ENCODE data around the gene MPP1. TPM values are rescaled to one million over a fixed set of nuclear protein-coding genes. Genes with fewer than 3 reads are reported as not detected.

Gene MPP1
- total and polyA plus RNA-seq, 2 donors (not counting 3 experiments of a cell fraction or from before 2014, with no cell fraction given), result 22.1 to 32.3 TPM

DNA sequence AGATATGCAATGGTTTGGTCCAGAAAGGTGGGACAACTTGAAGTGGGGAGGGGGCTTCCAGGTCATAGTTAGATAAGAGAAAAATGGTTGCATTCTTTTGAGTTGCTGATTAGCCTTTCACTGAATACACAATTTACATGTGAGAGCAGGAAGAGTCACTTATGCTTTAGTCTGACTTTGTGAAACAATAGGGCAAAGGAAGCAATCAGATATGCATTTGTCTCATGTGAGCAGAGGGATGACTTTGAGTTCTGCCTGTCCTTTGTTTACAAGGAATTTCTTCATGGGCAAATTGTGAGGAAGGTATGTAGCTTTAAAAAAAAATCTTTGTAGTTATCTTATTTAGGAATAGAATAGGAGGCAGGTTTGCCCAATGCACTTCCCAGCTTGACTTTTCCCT is 16.2 kb upstream of the MPP1 start:
- Histone ChIP-seq H3K36me3 (ENCODE audit: control insufficient read depth in 2 of 2, extremely low read depth in 1 of 2, insufficient read depth in 2 of 2, low read length in 2 of 2) (no peaks in the 10 kb centered on the region), H3K4me1 (ENCODE audit: control insufficient read depth, extremely low read depth, insufficient read depth, low read length) (no peaks in the 10 kb centered on the region), H3K9ac (replicated peaks; ENCODE audit: extremely low read depth, insufficient read depth, low read length) (no peak overlapping the region), H3K9me3 (replicated peaks; ENCODE audit: control insufficient read depth, insufficient read depth, low read length) (no peaks in the 10 kb centered on the region), H3K4me2 (ENCODE audit: insufficient read depth, low read length) (no peak overlapping the region), H2AFZ (ENCODE audit: low read depth, low read length) (no peak overlapping the region), H3K79me2 (ENCODE audit: control insufficient read depth, insufficient read depth, low read length) (no peaks in the 10 kb centered on the region), H3K27ac (ENCODE audit: insufficient read depth, low read depth, low read length) (no peak overlapping the region), H3K9me1 (replicated peaks; ENCODE audit: control insufficient read depth, extremely low read depth, insufficient read depth, low read length) (no peaks in the 10 kb centered on the region), H3K27me3 (ENCODE audit: control insufficient read depth in 2 of 2, insufficient read depth in 2 of 2, low read length in 2 of 2) (no peaks in the 10 kb centered on the region), H3K4me3 (replicated peaks in 1 of 3; ENCODE audit: insufficient read depth in 1 of 3, low read depth in 1 of 3, low read length in 3 of 3) (no peak overlapping the region), H4K20me1 (replicated peaks; ENCODE audit: control insufficient read depth, extremely low read depth, insufficient read depth, low read length) (no peaks in the 10 kb centered on the region)
- no peak for DNase-seq (ENCODE audit: low read depth, low spot score)
- BruUV-seq (replicated peaks), result no TSS peak
- dilution Hi-C loops (cut with MboI; ENCODE audit: extremely low pct_ligation_motif_present, low sequenced_read_pairs), result no loop called here
- no peak for TF ChIP-seq JUN (IDR thresholded peaks at IDR 0.05; ENCODE audit: borderline replicate concordance, insufficient read depth, insufficient read length, low read depth)
- no peak for TF ChIP-seq EZH2 (IDR thresholded peaks at IDR 0.05; ENCODE audit: borderline replicate concordance, low read depth, low read length, severe bottlenecking)
- no peak for TF ChIP-seq POLR2A (IDR thresholded peaks at IDR 0.05; ENCODE audit: low read depth, low read length)
- TF ChIP-seq POLR2AphosphoS5 (IDR thresholded peaks at IDR 0.05; ENCODE audit: insufficient read depth, low read depth, low read length), result no peak
- TF ChIP-seq, protein P1, sequence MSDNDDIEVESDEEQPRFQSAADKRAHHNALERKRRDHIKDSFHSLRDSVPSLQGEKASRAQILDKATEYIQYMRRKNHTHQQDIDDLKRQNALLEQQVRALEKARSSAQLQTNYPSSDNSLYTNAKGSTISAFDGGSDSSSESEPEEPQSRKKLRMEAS (IDR thresholded peaks at IDR 0.05; ENCODE audit: insufficient read depth, insufficient read length), result no peak
- TF ChIP-seq GATA2 (IDR thresholded peaks at IDR 0.05; ENCODE audit: insufficient read depth, insufficient read length, low read depth, low read length), result no peak
- TF ChIP-seq, protein P2, sequence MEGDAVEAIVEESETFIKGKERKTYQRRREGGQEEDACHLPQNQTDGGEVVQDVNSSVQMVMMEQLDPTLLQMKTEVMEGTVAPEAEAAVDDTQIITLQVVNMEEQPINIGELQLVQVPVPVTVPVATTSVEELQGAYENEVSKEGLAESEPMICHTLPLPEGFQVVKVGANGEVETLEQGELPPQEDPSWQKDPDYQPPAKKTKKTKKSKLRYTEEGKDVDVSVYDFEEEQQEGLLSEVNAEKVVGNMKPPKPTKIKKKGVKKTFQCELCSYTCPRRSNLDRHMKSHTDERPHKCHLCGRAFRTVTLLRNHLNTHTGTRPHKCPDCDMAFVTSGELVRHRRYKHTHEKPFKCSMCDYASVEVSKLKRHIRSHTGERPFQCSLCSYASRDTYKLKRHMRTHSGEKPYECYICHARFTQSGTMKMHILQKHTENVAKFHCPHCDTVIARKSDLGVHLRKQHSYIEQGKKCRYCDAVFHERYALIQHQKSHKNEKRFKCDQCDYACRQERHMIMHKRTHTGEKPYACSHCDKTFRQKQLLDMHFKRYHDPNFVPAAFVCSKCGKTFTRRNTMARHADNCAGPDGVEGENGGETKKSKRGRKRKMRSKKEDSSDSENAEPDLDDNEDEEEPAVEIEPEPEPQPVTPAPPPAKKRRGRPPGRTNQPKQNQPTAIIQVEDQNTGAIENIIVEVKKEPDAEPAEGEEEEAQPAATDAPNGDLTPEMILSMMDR (IDR thresholded peaks at IDR 0.05; ENCODE audit: extremely low read depth in 1 of 2, insufficient read depth in 1 of 2, low read depth in 1 of 2, low read length in 2 of 2), result no peak
- TF ChIP-seq FOS (IDR thresholded peaks at IDR 0.05; ENCODE audit: borderline replicate concordance, insufficient read depth, low read length), result no peak
- no peak for TF ChIP-seq MYC (IDR thresholded peaks at IDR 0.05; ENCODE audit: low read depth, low read length)
- ChIA-PET POLR2A (no interaction called here), CTCF (no interaction called here)
- FAIRE-seq, result no peak
- intact Hi-C loops (cut with micrococcal nuclease), result no loop called here
